Activated T-cell treated with anti-CD3 and anti-CD28 coated beads, Interleukin-2, amount 50 U/mL, for 4 hours (primary cell): Measurements from ENCODE around the gene DCPS. TPM values are rescaled to one million over a fixed set of nuclear protein-coding genes. Genes with fewer than 3 reads are reported as not detected.
"Not testable (repeated sequence)": the region's sequence is repeated elsewhere in the genome, so short reads cannot be mapped to it uniquely, and the experiment has no call there.

ENCODE experiments used
- ATAC-seq, 2 donors: fragments of 200-7000 bp; cut with Tn5 transposase; one replicate each; pipeline ENCODE4 v1.10.0; 2021
- DNase-seq: peaks from one replicate; pipeline ENCODE4 v3.0.0-alpha.2; 2020
- H3K27me3 Mint-ChIP-seq: one replicate; pipeline ENCODE4 v1.8.0; 2021; ENCODE audit warnings: low read depth, mixed read lengths
- H3K36me3 Mint-ChIP-seq: one replicate; pipeline ENCODE4 v1.8.0; 2022; ENCODE audit warnings: mixed read lengths; ENCODE audit not compliant: insufficient read depth
- H3K4me1 Mint-ChIP-seq: one replicate; pipeline ENCODE4 v1.8.0; 2021; ENCODE audit warnings: low read depth, mixed read lengths
- H3K4me3 Mint-ChIP-seq: one replicate; pipeline ENCODE4 v1.8.0; 2021; ENCODE audit warnings: mild to moderate bottlenecking, moderate library complexity, mixed read lengths
- H3K9me3 Mint-ChIP-seq: one replicate; pipeline ENCODE4 v1.8.0; 2021; ENCODE audit warnings: mixed read lengths
- total RNA-seq, 3 donors: library from RNA; stranded (reverse); gene quantifications; one replicate each; pipeline ENCODE4 v1.2.1, GENCODE V29; 2021

Gene DCPS
- total RNA-seq, 3 donors from 2014 or later = 31.4 to 37.6 (median 37.5) TPM

DNA sequence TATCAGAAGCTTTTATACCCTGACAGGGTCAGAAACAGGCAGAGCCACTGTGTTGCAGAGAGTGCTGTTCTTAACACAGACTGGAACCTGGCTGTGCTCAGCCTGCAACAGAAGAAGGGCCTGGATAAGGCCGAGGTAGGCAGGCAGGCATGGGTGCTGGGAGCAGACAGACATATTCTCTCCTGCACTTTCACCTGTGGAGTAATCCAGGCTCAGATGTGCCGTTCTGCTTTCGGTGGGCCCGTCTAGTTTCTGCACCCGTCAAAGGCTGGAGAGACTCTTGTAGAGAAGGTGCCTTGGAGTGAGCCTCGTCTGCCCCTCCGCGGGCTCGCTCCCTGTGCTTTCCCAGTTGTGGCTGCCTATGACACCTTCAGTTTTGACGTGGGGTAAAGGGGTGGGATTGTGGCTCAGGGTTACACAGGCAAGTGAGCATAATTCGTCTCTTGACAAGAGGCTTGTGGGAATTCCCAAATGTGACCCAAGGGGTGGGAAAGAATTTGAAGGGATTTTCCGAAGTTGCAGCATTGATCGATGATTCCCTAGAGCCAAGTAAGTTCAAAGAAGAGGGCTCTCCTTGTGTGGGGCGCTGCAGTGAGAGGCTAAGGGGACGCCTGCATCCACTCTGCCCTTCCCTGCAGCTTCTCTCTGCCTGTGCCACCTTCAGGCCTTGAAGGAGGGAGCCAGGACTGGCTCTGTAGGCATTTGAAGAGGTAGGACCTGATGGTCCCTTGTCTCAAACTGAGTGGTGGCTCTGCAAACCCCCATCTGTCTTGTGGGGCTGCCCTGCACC is 35.4 kb downstream of the DCPS start:
- peaks cover 29% of the 10 kb centered on the region for H3K36me3 Mint-ChIP-seq
- H3K4me3 Mint-ChIP-seq = no peak overlapping the region
- no peaks in the 10 kb centered on the region for H3K27me3 Mint-ChIP-seq
- DNase-seq = no peak
- ATAC-seq = no peak
- no peaks in the 10 kb centered on the region for H3K9me3 Mint-ChIP-seq
- peaks cover 7% of the 10 kb centered on the region for H3K4me1 Mint-ChIP-seq

- peaks cover 7% of the 10 kb centered on the region for H3K4me1 Mint-ChIP-seq
- H3K9me3 Mint-ChIP-seq = no peaks in the 10 kb centered on the region
- no peak for DNase-seq
- H3K27me3 Mint-ChIP-seq = no peaks in the 10 kb centered on the region
- no peak for ATAC-seq
- no peak overlapping the region for H3K4me3 Mint-ChIP-seq
- peaks cover 26% of the 10 kb centered on the region for H3K36me3 Mint-ChIP-seq
These were observed 36.1 kb downstream of the DCPS start for GRCh38 chr11:126339863-126340434.

- no peaks in the 10 kb centered on the region for H3K9me3 Mint-ChIP-seq
- H3K27me3 Mint-ChIP-seq = no peaks in the 10 kb centered on the region
- ATAC-seq (no peak), DNase-seq (no peak)
- H3K36me3 Mint-ChIP-seq = peaks cover 23% of the 10 kb centered on the region
- peaks cover 6% of the 10 kb centered on the region for H3K4me1 Mint-ChIP-seq
- no peak overlapping the region for H3K4me3 Mint-ChIP-seq
These were observed 37.2 kb downstream of the DCPS start for GRCh38 chr11:126340960-126341606.

GRCh38 chr11:126341760-126342161 is 37.9 kb downstream of the DCPS start:
- H3K36me3 Mint-ChIP-seq = peaks cover 20% of the 10 kb centered on the region
- H3K9me3 Mint-ChIP-seq = no peaks in the 10 kb centered on the region
- H3K4me3 Mint-ChIP-seq = no peak overlapping the region
- H3K4me1 Mint-ChIP-seq = peaks cover 2% of the 10 kb centered on the region
- ATAC-seq (no peak), DNase-seq (no peak)
- H3K27me3 Mint-ChIP-seq = no peaks in the 10 kb centered on the region

GRCh38 chr11:126343051-126343450 is 39.2 kb downstream of the DCPS start:
- ATAC-seq (no peak), DNase-seq (no peak)
- Mint-ChIP-seq H3K36me3 (peaks cover 20% of the 10 kb centered on the region), H3K9me3 (no peaks in the 10 kb centered on the region), H3K27me3 (no peaks in the 10 kb centered on the region), H3K4me3 (no peak overlapping the region), H3K4me1 (peaks cover 2% of the 10 kb centered on the region)

DNA sequence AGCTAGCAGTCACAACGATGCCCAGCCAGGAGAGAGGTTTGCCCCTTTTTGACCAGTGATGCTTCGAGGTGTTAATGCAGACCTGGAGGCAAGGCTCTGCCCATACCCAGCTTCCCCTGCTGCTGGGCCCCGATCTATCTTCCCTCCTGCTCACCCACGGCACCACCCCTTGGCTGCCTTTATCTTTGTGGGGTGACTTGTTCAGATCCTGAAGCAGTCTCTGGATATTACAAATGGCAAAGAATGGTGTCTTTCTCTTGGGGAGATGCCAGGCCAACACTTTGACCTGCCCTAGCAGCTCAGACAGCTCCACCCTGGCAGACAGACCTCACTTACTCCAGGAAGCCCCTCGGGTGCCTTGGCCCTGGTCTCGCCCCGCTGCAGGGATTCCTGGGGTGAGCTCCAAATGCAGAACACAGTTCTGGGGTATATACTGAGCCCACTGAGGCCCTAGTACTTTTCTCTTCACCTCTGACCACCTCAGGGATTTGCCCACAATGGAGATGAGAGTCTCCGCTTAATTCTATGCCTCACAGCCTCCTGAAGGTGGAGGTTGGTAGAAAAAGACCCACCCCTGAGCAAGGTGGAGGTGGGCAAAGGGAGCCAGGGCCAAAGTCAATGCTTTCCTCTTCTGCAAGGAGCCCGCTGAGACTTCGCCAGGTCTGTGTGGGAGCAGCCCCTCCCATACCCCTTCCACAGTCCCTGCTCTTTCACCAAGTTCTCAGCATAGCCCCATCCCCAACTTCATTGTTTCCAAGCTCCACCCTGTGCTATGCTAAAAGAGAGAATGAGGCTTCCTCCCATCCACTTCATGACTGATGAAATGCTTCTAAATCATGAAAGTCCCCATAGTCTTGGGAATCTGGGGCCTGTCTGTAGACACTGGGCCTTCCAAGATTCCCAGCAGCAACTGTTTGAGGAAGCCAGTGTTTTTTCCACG is 40.6 kb downstream of the DCPS start:
- H3K27me3 Mint-ChIP-seq = no peaks in the 10 kb centered on the region
- H3K36me3 Mint-ChIP-seq = peaks cover 14% of the 10 kb centered on the region
- H3K4me3 Mint-ChIP-seq = no peak overlapping the region
- no peaks in the 10 kb centered on the region for H3K9me3 Mint-ChIP-seq
- DNase-seq (no peak), ATAC-seq (no peak)
- H3K4me1 Mint-ChIP-seq = peaks cover 4% of the 10 kb centered on the region

- Mint-ChIP-seq H3K4me1 (peaks cover 4% of the 10 kb centered on the region), H3K36me3 (peaks cover 14% of the 10 kb centered on the region), H3K4me3 (no peak overlapping the region), H3K27me3 (no peaks in the 10 kb centered on the region), H3K9me3 (no peaks in the 10 kb centered on the region)
- no peak for DNase-seq
- no peak for ATAC-seq
These were observed 41.4 kb downstream of the DCPS start for GRCh38 chr11:126345283-126345682.

DNA sequence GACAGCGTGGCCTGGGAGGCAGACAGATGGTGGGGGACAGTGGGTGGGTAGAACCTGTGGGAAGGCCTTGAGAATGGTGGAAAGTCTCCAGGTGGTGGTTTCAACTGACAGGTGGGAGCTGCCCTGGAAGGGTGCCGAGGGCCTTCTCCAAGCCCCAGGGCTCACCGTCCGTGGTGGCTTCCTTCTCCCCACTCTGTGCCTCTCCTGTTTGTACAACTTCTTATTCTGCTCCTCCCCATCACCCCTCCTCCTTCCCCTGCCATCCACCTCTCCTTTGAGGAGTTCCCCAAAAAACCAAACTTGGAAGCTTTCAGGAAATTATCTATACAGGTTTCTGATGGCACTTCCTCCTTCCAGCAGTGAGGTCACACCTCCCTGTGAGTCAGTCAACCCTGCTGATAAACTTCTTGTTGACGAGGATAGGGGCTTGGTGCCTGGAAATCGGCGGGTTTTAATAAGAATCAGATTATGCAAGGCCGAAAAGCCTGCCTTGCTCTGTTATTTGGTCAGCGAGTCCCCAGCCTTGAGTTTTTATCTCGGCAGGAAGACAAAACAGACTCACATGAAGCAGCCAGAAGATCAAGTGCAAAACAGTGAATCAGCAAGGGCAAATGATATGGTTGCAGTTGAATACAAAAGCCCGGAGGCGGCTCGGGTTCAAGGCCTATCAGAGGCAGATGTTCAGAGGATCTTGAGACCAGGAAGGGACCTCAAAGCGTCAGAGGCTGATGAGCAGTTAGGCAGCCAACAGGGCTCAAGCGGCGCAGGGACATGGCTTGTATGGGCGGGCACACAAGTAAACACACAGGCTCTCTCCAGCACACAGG is 42.1 kb downstream of the DCPS start:
- DNase-seq = no peak
- Mint-ChIP-seq H3K4me1 (peaks cover 4% of the 10 kb centered on the region), H3K9me3 (no peaks in the 10 kb centered on the region), H3K36me3 (peaks cover 16% of the 10 kb centered on the region), H3K27me3 (no peaks in the 10 kb centered on the region), H3K4me3 (no peak overlapping the region)
- no peak for ATAC-seq

DNA sequence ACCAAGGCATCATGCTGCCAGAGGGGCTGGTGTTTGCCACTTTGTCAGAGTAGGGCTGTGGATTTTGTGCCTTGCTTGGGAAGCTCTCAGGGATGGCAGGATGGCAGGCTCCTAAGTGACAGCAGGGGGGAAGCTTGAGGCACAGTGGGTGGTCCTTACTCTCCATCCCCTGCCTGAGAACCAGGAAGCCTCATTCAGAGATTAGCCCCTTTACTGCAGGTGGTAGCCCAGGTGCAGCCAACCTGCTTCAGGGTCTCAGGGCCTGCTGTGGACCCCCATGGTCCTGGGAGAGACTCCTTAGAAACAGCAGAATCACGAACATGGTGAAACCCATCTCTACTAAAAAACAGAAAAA is 42.7 kb downstream of the DCPS start:
- Mint-ChIP-seq H3K27me3 (no peaks in the 10 kb centered on the region), H3K4me3 (no peak overlapping the region), H3K9me3 (no peaks in the 10 kb centered on the region), H3K4me1 (peaks cover 4% of the 10 kb centered on the region), H3K36me3 (peaks cover 13% of the 10 kb centered on the region)
- ATAC-seq (no peak), DNase-seq (no peak)

GRCh38 chr11:126346946-126347345 is 43.1 kb downstream of the DCPS start:
- peaks cover 10% of the 10 kb centered on the region for H3K36me3 Mint-ChIP-seq
- H3K4me1 Mint-ChIP-seq, DNase-seq, H3K27me3 Mint-ChIP-seq, H3K4me3 Mint-ChIP-seq, ATAC-seq, H3K9me3 Mint-ChIP-seq: not testable (repeated sequence)

DNA sequence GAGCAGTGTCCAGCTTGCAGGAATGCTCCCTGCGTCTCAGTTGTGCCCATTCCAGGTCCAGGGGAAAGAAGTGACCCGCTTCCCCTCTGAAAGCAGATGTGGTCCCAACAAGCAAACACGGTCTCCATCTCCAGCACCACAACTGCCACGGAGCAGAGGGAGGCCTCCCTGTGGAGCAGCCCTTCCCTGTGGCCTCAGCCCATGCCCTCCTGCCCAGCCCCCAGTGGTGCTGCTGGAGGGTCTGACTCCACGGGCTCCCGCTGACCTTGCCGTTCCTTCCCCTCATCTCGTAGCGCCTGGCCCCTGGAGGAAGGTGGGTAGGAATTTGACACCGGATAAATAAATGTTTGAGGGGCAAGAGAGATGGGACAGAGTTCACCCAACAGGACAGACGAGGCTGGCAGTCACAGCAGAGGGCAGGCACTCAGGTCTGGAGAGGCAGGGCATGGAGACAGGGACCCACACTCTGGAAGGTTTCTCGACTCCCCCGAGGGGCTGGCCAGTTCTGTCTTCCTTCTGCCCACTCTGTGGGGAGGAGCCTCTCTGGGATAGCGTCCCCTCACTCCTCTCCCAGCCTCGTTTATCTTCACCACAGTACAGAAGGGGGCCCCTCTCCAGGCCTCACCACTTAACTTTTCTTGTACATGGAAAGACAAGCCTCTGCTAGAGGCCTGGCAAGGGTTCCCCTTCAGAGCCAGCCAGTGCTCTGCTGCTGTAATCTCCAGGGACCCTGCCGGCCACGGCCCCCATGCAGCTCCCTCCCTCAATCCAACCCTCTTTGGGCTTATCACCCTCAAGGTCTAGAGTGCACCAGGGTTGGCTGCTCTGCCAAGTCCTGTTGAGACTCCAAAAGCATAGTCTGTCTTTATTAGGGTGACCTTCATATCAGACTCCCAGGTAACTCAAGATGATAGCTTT is 44.1 kb downstream of the DCPS start:
- DNase-seq (no peak), ATAC-seq (peak in 1 of 2 donors; percentile 33)
- Mint-ChIP-seq H3K4me3 (no peak overlapping the region), H3K27me3 (no peaks in the 10 kb centered on the region), H3K4me1 (peaks cover 8% of the 10 kb centered on the region), H3K36me3 (peaks cover 6% of the 10 kb centered on the region), H3K9me3 (no peaks in the 10 kb centered on the region)

- H3K36me3 Mint-ChIP-seq = peaks cover 2% of the 10 kb centered on the region
- no peaks in the 10 kb centered on the region for H3K9me3 Mint-ChIP-seq
- DNase-seq (no peak), ATAC-seq (peak in 1 of 2 donors; percentile 24)
- peaks cover 18% of the 10 kb centered on the region for H3K4me1 Mint-ChIP-seq
- no peaks in the 10 kb centered on the region for H3K27me3 Mint-ChIP-seq
- H3K4me3 Mint-ChIP-seq = no peak overlapping the region
These were observed 45.1 kb downstream of the DCPS start for GRCh38 chr11:126348806-126349582.
